ENCODE data around the gene UBA52. TPM values are rescaled to one million over a fixed set of nuclear protein-coding genes. Genes with fewer than 3 reads are reported as not detected.
A peak's percentile ranks its signal among the peaks of the same experiment; 100 is the strongest.
"Not testable (repeated sequence)": the region's sequence is repeated elsewhere in the genome, so short reads cannot be mapped to it uniquely, and the experiment has no call there.

Gene UBA52
- total RNA-seq (100 to 1,000 TPM; 712 to 793 (median 725) TPM), polyA plus RNA-seq (622 TPM)
- long read RNA-seq, donor 1, transcript UBA52-201 (5 exons, 572 nt) = major isoform, 30 of 75 reads
- long read RNA-seq, donor 1, transcript UBA52-209 (4 exons, 514 nt) = minor isoform, 12 of 75 reads
- long read RNA-seq, donor 1, transcript UBA52-202 (5 exons, 2,845 nt) = minor isoform, 24 of 75 reads
- long read RNA-seq, donor 1, partial matches to known transcripts = 5 of 75 reads
- long read RNA-seq, donor 1, other reads (novel, unspliced or antisense) = 2 of 75 reads
- long read RNA-seq, donor 2, transcript UBA52-209 (4 exons, 514 nt) = minor isoform, 7 of 128 reads
- long read RNA-seq, donor 2, transcript UBA52-201 (5 exons, 572 nt) = major isoform, 63 of 128 reads
- long read RNA-seq, donor 2, transcript UBA52-202 (5 exons, 2,845 nt) = minor isoform, 55 of 128 reads
- long read RNA-seq, donor 2, partial matches to known transcripts = 2 of 128 reads
- long read RNA-seq, donor 2, other reads (novel, unspliced or antisense) = 1 of 128 reads
- long read RNA-seq, donor 3, transcript UBA52-202 (5 exons, 2,845 nt) = minor isoform, 23 of 72 reads
- long read RNA-seq, donor 3, transcript UBA52-209 (4 exons, 514 nt) = minor isoform, 7 of 72 reads
- long read RNA-seq, donor 3, transcript UBA52-201 (5 exons, 572 nt) = major isoform, 37 of 72 reads
- long read RNA-seq, donor 3, partial matches to known transcripts = 1 of 72 reads
- long read RNA-seq, donor 3, other reads (novel, unspliced or antisense) = 4 of 72 reads
- long read RNA-seq, donor 4, transcript UBA52-202 (5 exons, 2,845 nt) = minor isoform, 30 of 78 reads
- long read RNA-seq, donor 4, transcript UBA52-209 (4 exons, 514 nt) = minor isoform, 5 of 78 reads
- long read RNA-seq, donor 4, transcript UBA52-201 (5 exons, 572 nt) = major isoform, 37 of 78 reads
- long read RNA-seq, donor 4, partial matches to known transcripts = 3 of 78 reads
- long read RNA-seq, donor 4, other reads (novel, unspliced or antisense) = 2 of 78 reads

- intact Hi-C loops (cut with DNase I) = loop anchor here in 1 of 4 donors (10.0 kb wide), 1 partner anchor 117 kb away; no protein-coding TSS in a partner anchor
These were observed at the start of gene UBA52 for GRCh38 chr19:18571564-18572344. Gene UBA52 (plus strand): TSS chr19:18571857. CDS start chr19:18573301, 1,444 bp downstream.

GRCh38 chr19:18522124-18522861 is 49.4 kb upstream of the UBA52 start:
- WGBS = 2% methylated on average over 51 of the region's 51 CpGs
- intact Hi-C loops (cut with DNase I) = loop anchor here in 2 of 4 donors (5.0 to 10.0 kb wide), 2 partner anchors 50 to 57 kb away; no protein-coding TSS in a partner anchor
- Histone ChIP-seq H3K27me3 (ENCODE audit: control insufficient read depth, insufficient read depth) (no peaks in the 10 kb centered on the region), H3K4me1 (ENCODE audit: control insufficient read depth, insufficient read depth, low read length) (peaks cover 5% of the 10 kb centered on the region), H3K27ac (ENCODE audit: low read length) (no peak overlapping the region), H3K9me3 (ENCODE audit: control insufficient read depth, low read length) (no peaks in the 10 kb centered on the region), H3K4me3 (ENCODE audit: low read length) (peak overlapping the region; percentile 90)
- DNase-seq (peak; percentile 100), ATAC-seq (peak; percentile 94 to 96)

More at GRCh38 chr19:18571564-18572344, at the start of gene UBA52:
- Histone ChIP-seq H3K9me3 (ENCODE audit: control insufficient read depth, low read length) (no peaks in the 10 kb centered on the region), H3K4me3 (ENCODE audit: low read length) (peak within 1 kb of the TSS; percentile 78), H3K4me1 (ENCODE audit: control insufficient read depth, insufficient read depth, low read length) (peaks cover 8% of the 10 kb centered on the region), H3K27ac (ENCODE audit: low read length) (peak within 1 kb of the TSS; percentile 88), H3K27me3 (ENCODE audit: control insufficient read depth, insufficient read depth) (no peaks in the 10 kb centered on the region)
- peak; percentile 99 for DNase-seq
- under 1% methylated on average over 75 of the region's 75 CpGs for WGBS
- peak; percentile 96 to 97 for ATAC-seq

- not testable (repeated sequence) for H3K9me3 ChIP-seq (ENCODE audit: control insufficient read depth, low read length); H3K27ac ChIP-seq (ENCODE audit: low read length); H3K27me3 ChIP-seq (ENCODE audit: control insufficient read depth, insufficient read depth); DNase-seq; H3K4me1 ChIP-seq (ENCODE audit: control insufficient read depth, insufficient read depth, low read length); ATAC-seq; H3K4me3 ChIP-seq (ENCODE audit: low read length)
- intact Hi-C loops (cut with DNase I) = loop anchor here in 2 of 4 donors (5.0 to 10.0 kb wide), 2 partner anchors 51 to 58 kb away; no protein-coding TSS in a partner anchor
- 76% methylated on average over 19 of the region's 19 CpGs for WGBS
These were observed 48.7 kb upstream of the UBA52 start for GRCh38 chr19:18522862-18523440.

- DNase-seq = no peak
- H3K4me3 ChIP-seq (ENCODE audit: low read length) = no peak overlapping the region
- no peaks in the 10 kb centered on the region for H3K9me3 ChIP-seq (ENCODE audit: control insufficient read depth, low read length)
- H3K4me1 ChIP-seq (ENCODE audit: control insufficient read depth, insufficient read depth, low read length) = peaks cover 5% of the 10 kb centered on the region
- WGBS = 88% methylated on average over 9 of the region's 9 CpGs
- no peaks in the 10 kb centered on the region for H3K27me3 ChIP-seq (ENCODE audit: control insufficient read depth, insufficient read depth)
- H3K27ac ChIP-seq (ENCODE audit: low read length) = no peak overlapping the region
- no peak for ATAC-seq
- intact Hi-C loops (cut with DNase I) = loop anchor here in 2 of 4 donors (5.0 to 10.0 kb wide), 2 partner anchors 52 to 59 kb away; no protein-coding TSS in a partner anchor
These were observed 47.8 kb upstream of the UBA52 start for GRCh38 chr19:18523841-18524240.

- intact Hi-C loops (cut with DNase I) = loop anchor here in 1 of 4 donors (10.0 kb wide), 1 partner anchor 62 kb away; no protein-coding TSS in a partner anchor
- no peak overlapping the region for H3K27ac ChIP-seq (ENCODE audit: low read length)
- no peaks in the 10 kb centered on the region for H3K9me3 ChIP-seq (ENCODE audit: control insufficient read depth, low read length)
- H3K4me1 ChIP-seq (ENCODE audit: control insufficient read depth, insufficient read depth, low read length) = no peaks in the 10 kb centered on the region
- H3K27me3 ChIP-seq (ENCODE audit: control insufficient read depth, insufficient read depth) = no peaks in the 10 kb centered on the region
- DNase-seq (peak in 1 of 3 donors; percentile 3), ATAC-seq (no peak)
- 89% methylated on average over 9 of the region's 9 CpGs for WGBS
- no peak overlapping the region for H3K4me3 ChIP-seq (ENCODE audit: low read length)
These were observed 45.3 kb upstream of the UBA52 start for GRCh38 chr19:18526316-18526715.

- ATAC-seq (peak in 1 of 2 donors; percentile 16), DNase-seq (peak in 1 of 3 donors; percentile 52)
- intact Hi-C loops (cut with DNase I) = loop anchor here in 1 of 4 donors (10.0 kb wide), 1 partner anchor 65 kb away; no protein-coding TSS in a partner anchor
- Histone ChIP-seq H3K4me1 (ENCODE audit: control insufficient read depth, insufficient read depth, low read length) (no peaks in the 10 kb centered on the region), H3K9me3 (ENCODE audit: control insufficient read depth, low read length) (no peaks in the 10 kb centered on the region), H3K27ac (ENCODE audit: low read length) (no peak overlapping the region), H3K27me3 (ENCODE audit: control insufficient read depth, insufficient read depth) (no peaks in the 10 kb centered on the region), H3K4me3 (ENCODE audit: low read length) (no peak overlapping the region)
- 66% methylated on average over 7 of the region's 7 CpGs for WGBS
These were observed 41.9 kb upstream of the UBA52 start for GRCh38 chr19:18529782-18530181.

GRCh38 chr19:18531485-18531884 is 40.2 kb upstream of the UBA52 start:
- Histone ChIP-seq H3K27me3 (ENCODE audit: control insufficient read depth, insufficient read depth) (no peaks in the 10 kb centered on the region), H3K4me3 (ENCODE audit: low read length) (no peak overlapping the region), H3K4me1 (ENCODE audit: control insufficient read depth, insufficient read depth, low read length) (no peaks in the 10 kb centered on the region), H3K27ac (ENCODE audit: low read length) (no peak overlapping the region), H3K9me3 (ENCODE audit: control insufficient read depth, low read length) (no peaks in the 10 kb centered on the region)
- ATAC-seq (no peak), DNase-seq (peak in 1 of 3 donors; percentile 33)
- intact Hi-C loops (cut with DNase I) = no loop called here
- 93% methylated on average over 9 of the region's 9 CpGs for WGBS

- intact Hi-C loops (cut with DNase I) = no loop called here
These were observed 39.3 kb upstream of the UBA52 start for GRCh38 chr19:18532168-18532890.

GRCh38 chr19:18533058-18533457 is 38.6 kb upstream of the UBA52 start:
- H3K9me3 ChIP-seq (ENCODE audit: control insufficient read depth, low read length) = no peaks in the 10 kb centered on the region
- no peak overlapping the region for H3K4me3 ChIP-seq (ENCODE audit: low read length)
- H3K27ac ChIP-seq (ENCODE audit: low read length) = no peak overlapping the region
- no peaks in the 10 kb centered on the region for H3K4me1 ChIP-seq (ENCODE audit: control insufficient read depth, insufficient read depth, low read length)
- WGBS = 96% methylated on average over 4 of the region's 4 CpGs
- intact Hi-C loops (cut with DNase I) = no loop called here
- peak in 1 of 3 donors; percentile 11 for DNase-seq
- no peaks in the 10 kb centered on the region for H3K27me3 ChIP-seq (ENCODE audit: control insufficient read depth, insufficient read depth)
- ATAC-seq = no peak

More at GRCh38 chr19:18532168-18532890, 39.3 kb upstream of the UBA52 start:
- H3K27ac ChIP-seq (ENCODE audit: low read length) = no peak overlapping the region
- DNase-seq = peak in 1 of 3 donors; percentile 35
- peak; percentile 14 to 20 for ATAC-seq
- no peaks in the 10 kb centered on the region for H3K27me3 ChIP-seq (ENCODE audit: control insufficient read depth, insufficient read depth)
- no peaks in the 10 kb centered on the region for H3K4me1 ChIP-seq (ENCODE audit: control insufficient read depth, insufficient read depth, low read length)
- H3K4me3 ChIP-seq (ENCODE audit: low read length) = no peak overlapping the region
- WGBS = 95% methylated on average over 22 of the region's 22 CpGs
- no peaks in the 10 kb centered on the region for H3K9me3 ChIP-seq (ENCODE audit: control insufficient read depth, low read length)
